GM21367 (cell line): Measurements from ENCODE around the gene GRIK1.

Experiments used
- ATAC-seq: cut with Tn5 transposase; IDR thresholded peaks from one replicate; pipeline ENCODE4 v1.9.1; 2021; ENCODE audit not compliant: unreplicated experiment

GRIK1 gene

GRCh38 chr21:29675451-29675850 is 264.3 kb downstream of the GRIK1 start:
- no peak for ATAC-seq

- ATAC-seq = no peak
Measured at GRCh38 chr21:29674343-29674742, 265.5 kb downstream of the GRIK1 start.

GRCh38 chr21:29673096-29673610 is 266.6 kb downstream of the GRIK1 start:
- ATAC-seq = no peak

GRCh38 chr21:29671728-29672127 is 268.1 kb downstream of the GRIK1 start:
- ATAC-seq = no peak

GRCh38 chr21:29670228-29670627 is 269.6 kb downstream of the GRIK1 start:
- no peak for ATAC-seq

- ATAC-seq = no peak
Measured at GRCh38 chr21:29669416-29669815, 270.4 kb downstream of the GRIK1 start.

GRCh38 chr21:29667651-29668050 is 272.1 kb downstream of the GRIK1 start:
- ATAC-seq = no peak

- no peak for ATAC-seq
Measured at GRCh38 chr21:29664615-29665014, 275.2 kb downstream of the GRIK1 start.

GRCh38 chr21:29661672-29662442 is 277.9 kb downstream of the GRIK1 start:
- no peak for ATAC-seq

GRCh38 chr21:29660047-29660720 is 279.6 kb downstream of the GRIK1 start:
- ATAC-seq = no peak

GRCh38 chr21:29658934-29659203 is 280.9 kb downstream of the GRIK1 start:
- ATAC-seq = no peak

GRCh38 chr21:29658177-29658933 is 281.4 kb downstream of the GRIK1 start:
- no peak for ATAC-seq

GRCh38 chr21:29657240-29657989 is 282.4 kb downstream of the GRIK1 start:
- no peak for ATAC-seq

- ATAC-seq = no peak
Measured at GRCh38 chr21:29656504-29657239, 283.1 kb downstream of the GRIK1 start.

GRCh38 chr21:29655577-29655976 is 284.2 kb downstream of the GRIK1 start:
- ATAC-seq = no peak

- no peak for ATAC-seq
Measured at GRCh38 chr21:29654855-29655254, 284.9 kb downstream of the GRIK1 start.

GRCh38 chr21:29654203-29654602 is 285.6 kb downstream of the GRIK1 start:
- ATAC-seq = no peak

GRCh38 chr21:29650523-29651022 is 289.2 kb downstream of the GRIK1 start:
- no peak for ATAC-seq

GRCh38 chr21:29649406-29649814 is 290.4 kb downstream of the GRIK1 start:
- no peak for ATAC-seq

- no peak for ATAC-seq
Measured at GRCh38 chr21:29648710-29649240, 291.0 kb downstream of the GRIK1 start.
